H1 (cell line): ENCODE results near the gene DSG2. TPM values are rescaled to one million over a fixed set of nuclear protein-coding genes. Genes with fewer than 3 reads are reported as not detected.

Experiments used
- CTCF ChIA-PET: fragments of 300-600 bp; sonication (Branson Sonifier 250); formaldehyde crosslinking; loops from one replicate; lab custom pipeline; 2021; ENCODE audit not compliant: partially characterized antibody; lab: Charles Lee
- POLR2A ChIA-PET: fragments of 300-600 bp; sonication (Branson Sonifier 250); formaldehyde crosslinking; loops from one replicate; lab custom pipeline; 2021; ENCODE audit warnings: inconsistent platforms; ENCODE audit not compliant: partially characterized antibody; lab: Charles Lee
- DNase-seq, 2 experiments: peaks; one replicate each; pipeline versions ENCODE4 v3.0.0 to v3.0.0-alpha.2; 2010 to 2022; ENCODE audit warnings: low spot score in 2 of 2, low read depth in 1 of 2, mixed read lengths in 1 of 2
- FAIRE-seq: peaks from 2 replicates; lab custom pipeline; 2011; peaks lifted over from hg19 to GRCh38; lab: Jason Lieb, UNC
- H2AFZ ChIP-seq: 2 replicates; pipeline ENCODE4 v1.8.1; 2012; ENCODE audit warnings: low read length, inconsistent platforms
- H2AK5ac ChIP-seq: 2 replicates; pipeline ENCODE4 v1.6.1; 2013; ENCODE audit warnings: low read depth, low read length
- H2BK120ac ChIP-seq: replicated peaks from 2 replicates; pipeline ENCODE3; 2013; ENCODE audit warnings: low read depth, low read length, inconsistent platforms
- H2BK12ac ChIP-seq: 2 replicates; pipeline ENCODE4 v1.6.1; 2013; ENCODE audit warnings: low read depth, low read length
- H2BK15ac ChIP-seq: 2 replicates; pipeline ENCODE4 v1.6.1; 2013; ENCODE audit warnings: low read length
- H2BK20ac ChIP-seq: 2 replicates; pipeline ENCODE4 v1.6.1; 2013; ENCODE audit warnings: low read length
- H2BK5ac ChIP-seq: 2 replicates; pipeline ENCODE4 v1.6.1; 2013; ENCODE audit warnings: low read depth, low read length
- H3K14ac ChIP-seq: 2 replicates; pipeline ENCODE4 v1.6.1; 2013; ENCODE audit warnings: inconsistent platforms; ENCODE audit not compliant: insufficient read length
- H3K18ac ChIP-seq: 2 replicates; pipeline ENCODE4 v1.6.1; 2013; ENCODE audit warnings: low read length; ENCODE audit errors: extremely low read depth
- H3K23ac ChIP-seq: 2 replicates; pipeline ENCODE4 v1.6.1; 2013; ENCODE audit warnings: inconsistent platforms; ENCODE audit not compliant: insufficient read length
- H3K23me2 ChIP-seq: 2 replicates; pipeline ENCODE4 v1.6.1; 2013; ENCODE audit warnings: low read depth, low read length
- H3K27ac ChIP-seq: 2 replicates; pipeline ENCODE4 v1.6.1; 2011; ENCODE audit warnings: low read depth, low read length, inconsistent platforms
- H3K27me3 ChIP-seq, 4 experiments: replicated peaks in 1 of 4; 1 replicate in 1 of 4; 2 replicates in 3 of 4; pipeline versions ENCODE4 v1.6.1 to v1.8.1; 2011 to 2013; ENCODE audit warnings: low read length in 3 of 4, mild to moderate bottlenecking in 3 of 4, inconsistent platforms in 2 of 4, mixed read lengths in 2 of 4, moderate library complexity in 1 of 4; ENCODE audit not compliant: control insufficient read depth in 3 of 4, insufficient read depth in 3 of 4; ENCODE audit errors: extremely low read depth in 1 of 4
- H3K36me3 ChIP-seq, 4 experiments: 2 replicates each; pipeline versions ENCODE4 v1.6.1 to v1.8.1; 2011 to 2013; ENCODE audit warnings: mild to moderate bottlenecking in 4 of 4, low read length in 3 of 4, moderate library complexity in 2 of 4, control low read depth in 1 of 4, inconsistent platforms in 1 of 4; ENCODE audit not compliant: insufficient read depth in 4 of 4, control insufficient read depth in 2 of 4
- H3K4ac ChIP-seq: replicated peaks from 2 replicates; pipeline ENCODE3; 2013; ENCODE audit warnings: low read length, low read depth, mixed read lengths, inconsistent platforms; ENCODE audit not compliant: insufficient read length
- H3K4me1 ChIP-seq, 4 experiments: replicated peaks in 1 of 4; 1 replicate in 1 of 4; 2 replicates in 3 of 4; pipeline versions ENCODE4 v1.6.1 to v1.8.1; 2011 to 2013; ENCODE audit warnings: low read length in 3 of 4, inconsistent platforms in 2 of 4, mixed read lengths in 1 of 4; ENCODE audit not compliant: insufficient read depth in 4 of 4, control insufficient read depth in 3 of 4
- H3K4me2 ChIP-seq, 2 experiments: 2 replicates each; pipeline versions ENCODE4 v1.6.1 to v1.8.1; 2011 to 2013; ENCODE audit warnings: low read depth in 2 of 2, low read length in 2 of 2, control low read depth in 1 of 2, inconsistent platforms in 1 of 2, mild to moderate bottlenecking in 1 of 2; ENCODE audit not compliant: insufficient read depth in 1 of 2
- H3K4me3 ChIP-seq, 4 experiments: fragments of 200-600, 300-600 bp in 1 of 4; sonication (generic), shearing (Covaris generic), sonication (Bioruptor Twin) in 1 of 4; 2 replicates each; pipeline versions ENCODE4 v1.5.1 to v1.8.1; 2011 to 2016; ENCODE audit warnings: low read length in 4 of 4, low read depth in 3 of 4, control low read depth in 2 of 4, inconsistent platforms in 2 of 4, mild to moderate bottlenecking in 2 of 4, mixed read lengths in 1 of 4, moderate library complexity in 1 of 4; ENCODE audit not compliant: insufficient read depth in 2 of 4; ENCODE audit errors: extremely low read depth in 1 of 4
- H3K56ac ChIP-seq: replicated peaks from 2 replicates; pipeline ENCODE3; 2013; ENCODE audit warnings: low read depth, mild to moderate bottlenecking, mixed read lengths, low read length, inconsistent platforms; ENCODE audit not compliant: insufficient read length
- H3K79me1 ChIP-seq: 2 replicates; pipeline ENCODE4 v1.6.1; 2013; ENCODE audit warnings: low read depth, low read length, control low read depth
- H3K79me2 ChIP-seq, 2 experiments: 2 replicates each; pipeline versions ENCODE4 v1.6.1 to v1.8.1; 2012 to 2013; ENCODE audit warnings: low read length in 2 of 2, mild to moderate bottlenecking in 2 of 2, inconsistent platforms in 1 of 2; ENCODE audit not compliant: insufficient read depth in 2 of 2, control insufficient read depth in 1 of 2
- H3K9ac ChIP-seq, 4 experiments: replicated peaks in 1 of 4; 1 replicate in 1 of 4; 2 replicates in 3 of 4; pipeline versions ENCODE4 v1.6.1 to v1.8.1; 2011 to 2013; ENCODE audit warnings: low read depth in 3 of 4, low read length in 3 of 4, control low read depth in 2 of 4, mild to moderate bottlenecking in 2 of 4, moderate library complexity in 2 of 4, inconsistent platforms in 1 of 4; ENCODE audit errors: extremely low read depth in 1 of 4
- H3K9me3 ChIP-seq, 2 experiments: 2 replicates each; pipeline versions ENCODE4 v1.6.1 to v1.8.1; 2012 to 2013; ENCODE audit warnings: mild to moderate bottlenecking in 2 of 2, moderate library complexity in 2 of 2, control low read depth in 1 of 2, inconsistent platforms in 1 of 2, low read depth in 1 of 2, low read length in 1 of 2, mixed read lengths in 1 of 2; ENCODE audit not compliant: insufficient read depth in 2 of 2
- H4K20me1 ChIP-seq, 2 experiments: replicated peaks in 1 of 2; 2 replicates each; pipeline versions ENCODE3 to v1.8.1; 2011 to 2013; ENCODE audit warnings: inconsistent platforms in 2 of 2, low read length in 2 of 2, mild to moderate bottlenecking in 1 of 2; ENCODE audit not compliant: insufficient read depth in 2 of 2, control insufficient read depth in 1 of 2
- H4K5ac ChIP-seq: 2 replicates; pipeline ENCODE4 v1.6.1; 2013; ENCODE audit warnings: low read length, low read depth, mixed read lengths, inconsistent platforms; ENCODE audit not compliant: insufficient read length
- H4K8ac ChIP-seq: 2 replicates; pipeline ENCODE4 v1.8.0; 2013; ENCODE audit warnings: mild to moderate bottlenecking, moderate library complexity, low read length, inconsistent platforms; ENCODE audit not compliant: insufficient read depth; ENCODE audit errors: extremely low read depth
- H4K91ac ChIP-seq: replicated peaks from 2 replicates; pipeline ENCODE3; 2013; ENCODE audit warnings: low read length, mixed read lengths, inconsistent platforms; ENCODE audit not compliant: insufficient read length
- ASH2L ChIP-seq: fragments of 200-600, 300-600 bp; sonication (generic); IDR thresholded peaks from one replicate; pipeline ENCODE4 v1.7.1; 2017; ENCODE audit warnings: low read length
- EP300 ChIP-seq, 2 experiments: IDR thresholded peaks; 1 replicate in 1 of 2; 2 replicates in 1 of 2; pipeline ENCODE4 v1.6.1; 2011 to 2012; ENCODE audit warnings: low read depth in 2 of 2, low read length in 2 of 2, mild to moderate bottlenecking in 2 of 2, borderline replicate concordance in 1 of 2, inconsistent platforms in 1 of 2, moderate library complexity in 1 of 2
- GTF2F1 ChIP-seq: IDR thresholded peaks from 2 replicates; pipeline ENCODE4 v1.6.1; 2012; ENCODE audit warnings: low read depth, low read length, improper control_type of control experiment, borderline replicate concordance
- RBBP5 ChIP-seq: IDR thresholded peaks from 2 replicates; pipeline ENCODE4 v1.7.1; 2012; ENCODE audit warnings: low read depth, mild to moderate bottlenecking, inconsistent platforms, low read length, moderate library complexity, borderline replicate concordance
- WGBS, 2 experiments: shearing (Covaris generic) in 1 of 2; methylation state at CpG; one replicate each; pipeline versions ENCODE4 v1.1.6 to v1.1.7; 2013 to 2015; ENCODE audit warnings: low lambda C conversion rate in 2 of 2, mixed read lengths in 2 of 2, inconsistent platforms in 1 of 2, low coverage in 1 of 2, missing lambda C conversion rate in 1 of 2; ENCODE audit not compliant: insufficient replicate concordance in 2 of 2, insufficient coverage in 1 of 2, insufficient read length in 1 of 2; ENCODE audit errors: extremely low coverage in 1 of 2, missing lambda C conversion rate in 1 of 2; 5-methylcytosine and 5-hydroxymethylcytosine counted together
- polyA plus RNA-seq, 7 experiments: library from polyadenylated mRNA; depleted of rRNA in 3 of 7; stranded (reverse) in 5 of 7; unstranded in 2 of 7; fragments of >200 nt in 5 of 7; fragments of 200-250 nt in 2 of 7; gene quantifications; 1 replicate in 5 of 7; 2 replicates in 1 of 7; 4 replicates in 1 of 7; pipeline versions ENCODE4 v1.2.1 to v1.2.3, GENCODE V29; 2011 to 2013; ENCODE audit warnings: missing spikeins in 2 of 7, mixed read lengths in 2 of 7
- total RNA-seq: library from RNA; stranded (reverse); fragmentation: NEBNext Ultra II Directional; extraction: Animal tissue kit (Norgen Biotek cat#: 25700); gene quantifications from 2 replicates; pipeline ENCODE4 v1.2.1, GENCODE V29; 2021

Gene DSG2
- total and polyA plus RNA-seq, 2 of the 8 experiments (the other 6 are each of a cell fraction or from before 2014, with no cell fraction given): 60.1 to 144 TPM

GRCh38 chr18:31587529-31587928 lies 89.6 kb downstream of the DSG2 start:
- WGBS, 2 experiments: 88% methylated on average over 4 of the region's 4 CpGs; no CpG with 5 or more reads in 1 of the 2 experiments
- H2BK120ac ChIP-seq: no peak overlapping the region
- H3K9ac ChIP-seq: no peak overlapping the region
- no peaks in the 10 kb centered on the region for H3K23me2 ChIP-seq
- no peaks in the 10 kb centered on the region for H4K20me1 ChIP-seq
- H2AFZ ChIP-seq: peak overlapping the region; percentile 49; the same call in 1 of the 2 replicates
- peaks cover 0 to 1% (median 0%) of the 10 kb centered on the region in 4 experiments; a peak in 1 of 7 replicates for H3K27me3 ChIP-seq
- H3K56ac ChIP-seq: no peak overlapping the region
- no peak overlapping the region for H2BK5ac ChIP-seq
- FAIRE-seq (no peak), DNase-seq (no peak)
- H3K36me3 ChIP-seq: no peaks in the 10 kb centered on the region
- no peak overlapping the region for H2BK20ac ChIP-seq
- no peak overlapping the region for H3K4me2 ChIP-seq
- no peak overlapping the region for H3K27ac ChIP-seq
- H3K4me3 ChIP-seq: no peak overlapping the region
- no peak overlapping the region for H2BK15ac ChIP-seq
- POLR2A ChIA-PET: interaction anchor here (1.1 kb wide), 1 partner anchor 10 kb away, joined by 3 read pairs; no protein-coding TSS in a partner anchor
- no peaks in the 10 kb centered on the region for H3K79me2 ChIP-seq
- no peak overlapping the region for H3K4ac ChIP-seq
- no peaks in the 10 kb centered on the region for H3K4me1 ChIP-seq
- H3K18ac ChIP-seq: no peak overlapping the region
- no peak overlapping the region for H4K5ac ChIP-seq
- H4K8ac ChIP-seq: no peak overlapping the region
- H2BK12ac ChIP-seq: no peak overlapping the region
- no peak overlapping the region for H3K14ac ChIP-seq
- H3K9me3 ChIP-seq: no peaks in the 10 kb centered on the region
- TF ChIP-seq GTF2F1 (no peak), RBBP5 (no peak), ASH2L (no peak), EP300 (IDR thresholded peaks at IDR 0.05; ENCODE audit: borderline replicate concordance in 1 of 2, low read depth in 2 of 2, low read length in 2 of 2) (no peak)
- no peak overlapping the region for H3K23ac ChIP-seq
- no peak overlapping the region for H2AK5ac ChIP-seq
- H3K79me1 ChIP-seq: no peaks in the 10 kb centered on the region
- no peak overlapping the region for H4K91ac ChIP-seq
- CTCF ChIA-PET: interaction anchor here (0.6 to 2.5 kb wide), 7 partner anchors 9 to 507 kb away, joined by 3 to 7 read pairs (median 6); no protein-coding TSS in a partner anchor
